VCaP (cell line): ENCODE data around the gene IDH2.

Experiments
- H3K27ac ChIP-seq: fragments of 450-650 bp; 2 replicates; pipeline ENCODE4 v1.5.1; 2017
- CTCF ChIP-seq: fragments of 450-650 bp; conservative IDR thresholded peaks from 2 replicates; pipeline ENCODE4 v1.5.1; 2017; ENCODE audit warnings: mild to moderate bottlenecking, moderate library complexity

IDH2 gene

GRCh38 chr15:90037961-90038631, 64.2 kb downstream of the IDH2 start:
- no peak overlapping the region for H3K27ac ChIP-seq
- TF ChIP-seq CTCF: no peak

- no peak overlapping the region; the same call in 1 of the 2 replicates for H3K27ac ChIP-seq
- no peak for TF ChIP-seq CTCF
Measured at GRCh38 chr15:90037511-90037860, 64.8 kb downstream of the IDH2 start.

- H3K27ac ChIP-seq: peak overlapping the region; percentile 80; the same call in 1 of the 2 replicates
- no peak for TF ChIP-seq CTCF
Measured at GRCh38 chr15:90036806-90037510, 65.3 kb downstream of the IDH2 start.

- TF ChIP-seq CTCF: no peak
- H3K27ac ChIP-seq: peak overlapping the region; percentile 80; the same call in 1 of the 2 replicates
Measured at GRCh38 chr15:90036343-90036742, 65.9 kb downstream of the IDH2 start.

- no peak for TF ChIP-seq CTCF
- peak overlapping the region; percentile 80 for H3K27ac ChIP-seq
Measured at GRCh38 chr15:90035840-90036230, 66.4 kb downstream of the IDH2 start.

- H3K27ac ChIP-seq: peak overlapping the region; percentile 80
- no peak for TF ChIP-seq CTCF
Measured at GRCh38 chr15:90035095-90035839, 67.0 kb downstream of the IDH2 start.

- TF ChIP-seq CTCF: no peak
- H3K27ac ChIP-seq: peak overlapping the region; percentile 80
Measured at GRCh38 chr15:90033448-90033847, 68.8 kb downstream of the IDH2 start.
